Activated T-cell treated with anti-CD3 and anti-CD28 coated beads for 48 hours (primary cell): Measurements from ENCODE around the gene GALNS.
"Not testable (repeated sequence)": the region's sequence is repeated elsewhere in the genome, so short reads cannot be mapped to it uniquely, and the experiment has no call there.

ENCODE experiments used
- DNase-seq: peaks from one replicate; pipeline ENCODE4 v3.0.0-alpha.2; 2020; ENCODE audit warnings: low read depth

The GALNS gene

DNA sequence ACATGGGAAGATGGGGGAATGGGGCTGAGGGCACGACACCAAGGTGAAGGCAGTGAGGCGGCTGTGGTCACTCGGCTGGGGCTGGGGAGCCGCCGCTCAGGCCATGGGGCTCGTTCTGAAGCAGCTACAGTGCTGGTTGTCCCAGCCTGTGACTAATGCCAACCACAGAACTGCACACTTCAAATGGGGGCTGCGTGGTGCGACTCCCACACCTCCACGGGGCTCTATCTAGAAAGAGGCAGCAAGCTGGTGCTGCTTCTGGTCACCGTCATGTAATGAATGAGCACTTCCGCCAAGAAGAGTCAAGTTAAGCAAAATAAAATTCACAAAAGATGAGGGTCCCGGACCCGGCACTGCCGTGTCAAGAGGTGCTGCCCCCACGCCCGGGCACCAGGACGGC lies 20.0 kb downstream of the GALNS start:
- no peak for DNase-seq

GRCh38 chr16:88835818-88836217 lies 20.9 kb downstream of the GALNS start:
- DNase-seq = no peak

DNA sequence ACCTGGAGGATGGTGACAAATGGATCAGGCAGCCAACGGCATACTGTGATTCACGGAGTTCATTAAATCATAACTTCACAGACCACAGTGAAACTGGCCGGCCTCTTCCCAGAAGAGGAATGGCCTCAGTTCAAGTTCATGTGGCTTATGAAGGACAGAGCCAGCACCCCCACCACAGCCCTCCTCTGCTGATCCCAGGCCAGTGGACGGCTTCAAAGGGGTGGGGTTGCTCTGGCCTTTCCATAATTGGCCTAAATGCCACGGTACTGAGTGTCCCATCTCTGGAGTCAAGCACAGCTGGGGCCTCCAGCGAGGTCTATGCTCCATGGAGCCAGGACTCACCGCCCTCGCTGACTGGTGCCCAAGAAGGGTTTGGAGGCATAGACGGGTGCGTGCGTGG lies 21.4 kb downstream of the GALNS start:
- no peak for DNase-seq

DNA sequence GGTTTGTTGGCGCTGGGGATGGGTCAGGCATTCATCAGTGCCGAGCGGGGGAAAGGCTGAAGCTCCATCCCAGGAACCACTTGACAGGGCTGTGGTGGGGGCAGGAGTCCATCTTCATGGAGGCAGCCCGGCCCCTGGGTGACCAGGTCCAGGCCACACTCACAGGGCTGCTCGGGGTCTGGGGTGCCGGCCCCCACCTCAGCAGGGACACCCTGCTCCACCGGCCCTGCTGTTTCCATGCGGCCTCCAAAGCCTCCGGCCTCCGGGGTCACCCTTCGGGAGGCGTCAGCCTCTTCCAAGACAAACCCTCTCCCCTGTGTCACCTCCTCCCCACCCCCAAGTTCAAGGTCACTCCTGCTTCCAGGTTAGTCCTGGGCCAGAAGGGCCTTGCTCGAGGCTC lies 22.1 kb downstream of the GALNS start:
- DNase-seq = no peak

GRCh38 chr16:88833086-88833485 lies 23.7 kb downstream of the GALNS start:
- DNase-seq = no peak

DNA sequence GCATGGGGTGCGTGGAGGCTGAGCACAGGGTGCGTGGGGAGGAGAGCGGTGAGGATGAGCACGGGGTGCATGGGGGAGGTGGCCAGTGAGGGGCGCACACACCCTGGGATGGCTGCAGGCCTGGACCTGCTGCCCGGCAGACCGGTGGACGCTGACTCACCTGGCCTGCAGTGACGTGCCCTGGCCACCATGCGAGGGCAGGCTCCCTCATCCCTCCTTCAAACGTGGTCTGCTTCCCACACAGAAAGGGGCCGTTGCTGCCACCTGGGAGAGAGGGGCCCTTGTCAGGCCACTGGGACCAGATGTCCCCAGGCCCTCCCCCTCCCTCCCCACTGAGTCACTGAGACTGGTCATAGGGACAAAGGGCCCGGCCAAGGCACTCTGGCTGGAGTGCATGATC lies 24.9 kb downstream of the GALNS start:
- no peak for DNase-seq

GRCh38 chr16:88830783-88831182 lies 26.0 kb downstream of the GALNS start:
- DNase-seq = no peak

GRCh38 chr16:88830258-88830657 lies 26.5 kb downstream of the GALNS start:
- DNase-seq = no peak

DNA sequence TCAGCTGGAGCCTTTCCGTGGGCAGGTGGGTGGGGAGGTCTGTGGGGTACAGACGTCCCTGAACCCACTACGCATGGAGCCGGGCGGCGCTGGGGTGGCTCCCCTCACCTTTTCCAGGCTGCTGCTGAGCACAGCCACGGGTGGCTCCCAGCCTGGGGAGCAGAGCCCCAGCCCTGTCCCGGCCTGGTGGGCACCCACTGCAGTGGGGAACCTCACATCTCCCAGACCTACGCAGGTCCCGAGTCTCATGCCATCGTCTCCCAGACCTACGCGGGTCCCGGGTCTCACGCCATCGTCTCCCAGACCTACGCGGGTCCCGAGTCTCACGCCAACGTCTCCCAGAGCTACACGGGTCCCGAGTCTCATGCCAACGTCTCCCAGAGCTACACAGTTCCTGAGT lies 28.0 kb downstream of the GALNS start:
- no peak for DNase-seq

DNA sequence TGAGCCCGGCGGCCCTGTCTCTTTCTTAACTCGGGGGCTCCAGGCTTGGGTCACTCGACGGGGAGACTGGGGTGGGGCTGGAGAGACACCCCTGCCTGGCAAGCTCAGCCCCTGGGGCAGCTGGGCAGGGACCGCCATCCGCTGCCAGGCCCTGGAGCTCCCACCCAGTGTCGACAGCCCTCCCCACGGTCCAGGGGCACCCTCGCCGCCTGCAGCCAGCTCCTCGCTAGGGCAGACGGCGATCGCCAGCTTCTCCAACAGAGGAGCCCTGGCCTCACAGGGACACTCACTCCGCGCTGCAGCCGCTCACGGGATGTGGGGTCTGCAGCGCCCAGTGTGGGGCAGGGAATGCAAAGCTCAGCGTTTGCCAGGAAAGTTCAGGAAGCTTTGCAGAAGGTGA lies 29.0 kb downstream of the GALNS start:
- DNase-seq = no peak

DNA sequence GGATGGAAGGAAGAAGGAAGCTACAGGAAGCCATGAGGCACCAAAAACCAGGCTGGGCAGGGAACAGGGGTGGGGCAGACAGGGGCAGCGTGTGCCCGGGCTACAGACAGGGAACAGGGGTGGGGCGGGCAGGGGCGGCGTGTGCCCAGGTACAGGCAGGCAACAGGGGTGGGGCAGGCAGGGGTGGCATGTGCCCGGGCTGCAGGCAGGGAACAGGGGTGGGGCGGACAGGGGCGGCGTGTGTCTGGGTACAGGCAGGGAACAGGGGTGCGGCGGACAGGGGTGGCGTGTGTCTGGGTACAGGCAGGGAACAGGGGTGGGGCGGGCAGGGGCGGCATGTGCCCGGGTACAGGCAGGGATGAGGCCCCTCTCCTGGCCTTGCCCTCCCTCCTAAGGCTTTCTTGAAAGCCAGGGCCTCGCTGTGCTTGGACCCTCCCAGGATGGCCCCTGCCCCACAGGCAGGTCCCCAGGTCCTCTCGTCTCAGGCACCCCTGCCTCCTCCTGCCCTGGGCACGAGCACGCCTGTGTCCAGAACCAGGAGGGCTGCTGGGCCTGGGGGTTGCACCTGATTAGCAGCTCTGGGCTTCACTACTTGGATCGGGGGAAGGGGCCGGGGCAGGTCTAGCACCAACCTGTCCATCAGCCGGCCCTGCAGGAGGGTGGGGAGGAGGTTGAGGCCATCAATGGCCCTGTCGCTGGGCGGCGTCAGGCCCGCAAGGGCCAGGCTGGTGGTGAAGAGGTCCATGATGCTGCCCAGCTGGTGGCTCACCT lies 30.5 kb downstream of the GALNS start:
- no peak for DNase-seq

- no peak for DNase-seq
These were observed 31.6 kb downstream of the GALNS start for GRCh38 chr16:88825146-88825545.

DNA sequence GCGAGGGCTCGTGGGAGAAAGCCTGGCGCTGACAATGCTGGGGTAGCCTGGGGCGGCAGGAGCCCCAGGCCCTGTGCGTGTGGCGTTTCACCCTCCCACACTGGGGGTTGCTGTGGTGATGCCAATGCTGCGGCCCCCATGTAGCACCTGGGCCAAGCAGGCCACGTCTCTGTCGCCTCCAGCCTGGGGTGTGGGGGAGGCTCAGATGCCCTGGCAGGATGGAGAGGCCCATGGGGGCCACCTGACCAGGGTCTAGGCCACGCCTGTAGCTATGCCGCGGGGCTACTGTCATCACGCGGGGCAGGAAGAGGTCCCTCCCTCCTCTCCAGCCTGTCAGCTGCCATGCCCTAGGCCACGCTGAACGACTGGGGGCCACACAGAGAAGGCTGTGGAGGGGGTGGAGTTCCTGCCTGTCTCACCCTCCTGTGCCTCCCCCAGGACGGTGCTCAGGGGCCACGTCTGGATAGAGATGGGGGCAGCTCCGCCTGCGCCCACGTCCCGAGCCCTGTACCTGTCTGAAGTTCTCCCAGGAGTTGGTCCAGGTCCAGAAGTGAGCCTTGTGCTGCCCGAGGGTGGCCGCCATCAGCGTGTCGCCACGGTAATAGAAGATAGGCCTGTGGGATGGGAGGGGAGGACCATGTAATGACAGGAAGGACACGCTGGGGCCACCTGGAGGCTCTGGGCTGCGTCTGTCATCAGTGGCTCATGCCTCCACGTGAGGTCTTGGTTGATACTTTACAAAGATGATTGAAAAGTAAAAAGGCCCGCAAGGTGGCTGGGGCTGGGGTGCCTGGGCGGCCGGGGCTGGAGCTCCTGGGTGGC lies 32.3 kb downstream of the GALNS start:
- DNase-seq = no peak

GRCh38 chr16:88823646-88824045 lies 33.1 kb downstream of the GALNS start:
- DNase-seq = not testable (repeated sequence)

- no peak for DNase-seq
These were observed 34.3 kb downstream of the GALNS start for GRCh38 chr16:88822281-88823040.

DNA sequence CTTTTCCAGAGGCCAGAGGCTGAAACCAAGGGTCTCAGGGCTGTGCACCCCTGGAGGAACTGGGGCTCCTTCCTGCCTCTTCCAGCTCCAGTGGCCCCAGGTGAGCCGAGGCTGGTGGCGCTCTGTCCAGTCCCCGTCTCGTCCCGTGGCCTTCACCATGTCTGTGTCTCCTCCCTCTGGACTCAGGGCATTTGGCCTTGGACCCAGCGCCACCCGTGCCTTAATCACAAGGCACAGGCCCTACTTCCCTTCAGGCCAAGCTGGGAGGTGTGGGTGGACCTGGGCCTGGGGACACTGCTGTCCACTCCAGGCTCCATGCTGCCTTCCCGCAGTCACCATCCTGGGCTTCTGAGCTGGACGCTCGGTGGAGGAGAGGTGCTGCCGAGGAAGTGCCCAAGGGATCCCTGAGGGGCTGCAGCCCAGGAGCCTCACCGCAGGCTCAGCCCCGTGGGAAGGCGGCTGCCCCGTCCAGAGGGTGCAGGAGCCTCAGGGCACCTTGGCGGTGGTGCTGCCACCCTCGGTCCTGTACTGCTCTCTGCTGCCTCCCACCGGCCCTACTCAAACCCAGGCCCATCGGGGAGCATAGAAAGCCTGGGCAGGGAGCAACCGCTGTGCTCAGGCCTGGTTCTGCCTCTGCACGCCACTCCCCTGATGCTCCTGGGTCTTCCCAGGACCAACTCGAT lies 35.4 kb downstream of the GALNS start:
- no peak for DNase-seq

DNA sequence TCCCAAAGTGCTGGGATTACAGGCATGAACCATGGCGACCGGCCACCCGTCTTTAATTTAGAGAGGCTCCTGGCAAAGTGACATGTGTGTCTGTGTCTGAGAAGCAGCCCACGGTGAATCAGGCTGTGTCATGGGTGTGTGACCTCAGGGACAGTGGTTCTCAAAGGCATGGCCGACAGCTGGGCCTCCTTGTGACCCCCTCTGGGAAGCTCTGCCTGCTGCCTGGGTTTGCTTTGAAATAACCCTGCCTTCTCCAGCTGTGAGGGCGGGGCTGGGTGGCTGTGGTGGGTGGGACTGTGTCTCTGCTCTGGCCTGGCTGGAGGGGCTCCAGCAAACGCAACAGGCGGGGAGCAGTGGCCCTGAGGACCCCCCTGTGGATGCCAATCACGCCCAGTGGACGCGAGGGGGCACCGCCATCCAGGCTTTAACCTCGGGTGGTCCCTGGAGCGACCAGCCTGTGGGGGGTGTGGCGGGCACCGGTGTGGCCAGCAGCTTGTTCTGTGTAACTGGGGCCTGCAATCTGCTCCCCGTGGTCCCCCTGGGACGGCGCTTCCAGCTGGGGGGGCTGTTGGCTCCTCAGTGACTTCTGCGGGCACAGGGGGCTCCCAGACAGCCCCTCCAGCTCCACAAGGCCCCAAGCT lies 36.2 kb downstream of the GALNS start:
- no peak for DNase-seq

DNA sequence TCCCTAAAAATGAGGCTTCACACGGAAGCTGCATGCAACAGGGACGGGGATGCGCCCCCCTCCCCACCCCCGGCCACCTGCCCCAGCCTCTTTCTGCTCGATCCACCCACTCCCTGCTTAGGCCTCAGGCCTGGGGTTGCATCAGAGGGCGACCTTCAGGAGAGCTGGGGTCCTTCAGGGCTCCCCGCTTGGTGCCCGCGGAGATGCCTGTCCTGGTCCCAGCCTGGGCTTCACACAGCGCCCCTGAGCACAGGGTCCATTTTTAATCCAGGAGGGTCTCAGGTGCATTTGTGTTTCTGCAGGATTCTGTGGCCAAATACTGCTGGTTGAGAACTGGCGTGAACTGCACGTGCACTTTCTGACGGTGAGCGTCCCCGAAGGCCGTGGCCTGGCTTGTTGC lies 37.6 kb downstream of the GALNS start:
- DNase-seq = no peak

- no peak for DNase-seq
These were observed 38.2 kb downstream of the GALNS start for GRCh38 chr16:88818575-88818874.

DNA sequence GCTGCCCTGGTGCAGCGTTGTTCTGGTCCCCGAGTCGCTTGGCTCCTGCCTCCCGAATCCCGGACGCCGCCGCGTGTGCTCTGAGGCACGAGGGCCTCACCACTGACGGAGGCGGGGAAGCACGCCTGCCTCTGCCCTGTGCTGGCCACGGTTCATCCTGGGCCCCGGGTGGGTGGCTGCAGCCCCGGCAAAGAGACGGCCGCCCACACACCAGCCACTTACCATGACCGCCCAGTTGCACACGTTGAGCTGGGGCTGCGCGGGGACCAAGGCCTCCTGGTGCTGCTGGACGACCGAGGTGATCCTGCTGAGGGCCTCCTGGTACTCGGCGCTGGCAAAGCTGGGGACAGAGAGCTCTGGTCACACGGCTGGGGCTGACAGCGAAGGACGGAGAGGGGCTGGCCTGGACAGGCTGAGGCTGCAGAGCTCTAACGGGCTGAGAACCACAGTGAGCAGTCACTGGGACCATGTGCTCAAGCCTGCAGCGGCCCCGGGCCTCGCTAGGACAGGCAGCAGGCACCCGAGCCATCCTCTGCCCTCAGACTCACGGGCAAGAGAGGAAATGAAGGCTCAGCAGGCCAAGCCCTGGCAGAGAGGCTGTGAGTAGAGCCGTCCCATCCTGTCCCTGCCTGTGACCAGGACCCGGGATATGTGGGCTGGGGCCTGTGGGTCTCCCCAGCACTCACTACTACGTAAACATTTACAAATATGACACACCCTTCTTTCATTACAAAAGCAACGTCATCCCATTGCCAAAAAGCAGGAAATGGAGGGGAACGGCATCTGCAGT lies 38.8 kb downstream of the GALNS start:
- DNase-seq = no peak
